PC-3 (cell line): ENCODE results near the gene CDK2. TPM values are rescaled to one million over a fixed set of nuclear protein-coding genes. Genes with fewer than 3 reads are reported as not detected.
"Not testable (repeated sequence)": the region's sequence is repeated elsewhere in the genome, so short reads cannot be mapped to it uniquely, and the experiment has no call there.

ENCODE experiments used
- ATAC-seq: fragments of 200-7000 bp; cut with Tn5 transposase; 2 replicates; pipeline ENCODE4 v1.9.1; 2020; ENCODE audit warnings: mild to moderate bottlenecking, moderate library complexity
- BruUV-seq: library from RNA; stranded (reverse); fragments of 400-500 nt; replicated peaks from 2 replicates; lab custom pipeline; 2021; lab: Mats Ljungman, UMichigan
- CTCF ChIA-PET: fragments of 300-600 bp; sonication (Branson Sonifier 250); formaldehyde crosslinking; loops from one replicate; lab custom pipeline; 2022; ENCODE audit warnings: antibody characterized with exemption; lab: Charles Lee
- POLR2A ChIA-PET: fragments of 300-600 bp; sonication (Branson Sonifier 250); formaldehyde crosslinking; loops from one replicate; lab custom pipeline; 2022; ENCODE audit warnings: antibody characterized with exemption; ENCODE audit not compliant: unreplicated experiment; lab: Charles Lee
- DNase-seq: peaks from one replicate; pipeline ENCODE4 v3.0.0-alpha.2; 2015
- H2AFZ ChIP-seq: fragments of 300-600 bp; sonication (generic); 2 replicates; pipeline ENCODE4 v1.6.0; 2016; ENCODE audit warnings: antibody characterized with exemption, low read length
- H3F3A ChIP-seq: fragments of 300-600 bp; sonication (generic); one replicate; pipeline ENCODE4 v1.6.0; 2017; ENCODE audit warnings: antibody characterized with exemption, low read length, control low read depth, mild to moderate bottlenecking; ENCODE audit not compliant: unreplicated experiment
- H3K27ac ChIP-seq: fragments of 300-600 bp; sonication (generic); 2 replicates; pipeline ENCODE4 v1.5.1; 2016; ENCODE audit warnings: mild to moderate bottlenecking, low read length
- H3K27me3 ChIP-seq: fragments of 300-600 bp; sonication (generic); 2 replicates; pipeline ENCODE4 v1.6.1; 2016; ENCODE audit warnings: low read length, mixed read lengths
- H3K36me3 ChIP-seq: fragments of 300-600 bp; sonication (generic); 2 replicates; pipeline ENCODE4 v1.6.1; 2016; ENCODE audit warnings: low read depth, mixed run types, low read length, mixed read lengths
- H3K4me1 ChIP-seq: fragments of 300-600 bp; sonication (generic); 2 replicates; pipeline ENCODE4 v1.5.1; 2016; ENCODE audit warnings: low read length; ENCODE audit not compliant: insufficient read depth
- H3K4me2 ChIP-seq: fragments of 300-600 bp; sonication (generic); 2 replicates; pipeline ENCODE4 v1.6.0; 2016; ENCODE audit warnings: low read length
- H3K4me3 ChIP-seq: fragments of 300-600 bp; sonication (generic); 2 replicates; pipeline ENCODE4 v1.5.1; 2016; ENCODE audit warnings: mild to moderate bottlenecking, low read length, mixed read lengths
- H3K79me2 ChIP-seq: fragments of 300-600 bp; sonication (generic); 2 replicates; pipeline ENCODE4 v1.6.1; 2017; ENCODE audit warnings: low read length, mixed read lengths
- H3K9ac ChIP-seq: fragments of 300-600 bp; sonication (generic); 2 replicates; pipeline ENCODE4 v1.6.0; 2016; ENCODE audit warnings: mild to moderate bottlenecking, low read length
- H3K9me2 ChIP-seq: fragments of 300-600 bp; sonication (generic); replicated peaks from 2 replicates; pipeline ENCODE4 v1.6.1; 2016; ENCODE audit warnings: mixed run types, low read length, mixed read lengths
- H3K9me3 ChIP-seq: fragments of 300-600 bp; sonication (generic); 2 replicates; pipeline ENCODE4 v1.6.1; 2016; ENCODE audit warnings: low read length, mixed read lengths
- H4K20me1 ChIP-seq: fragments of 300-600 bp; sonication (generic); 2 replicates; pipeline ENCODE4 v1.6.1; 2016; ENCODE audit warnings: low read length, mixed read lengths
- CTCF ChIP-seq: fragments of 300-600 bp; sonication (generic); conservative IDR thresholded peaks from 2 replicates; pipeline ENCODE4 v1.5.1; 2017; ENCODE audit warnings: antibody characterized with exemption, low read depth, mild to moderate bottlenecking, low read length
- EZH2 ChIP-seq: fragments of 300-600 bp; sonication (generic); IDR thresholded peaks from one replicate; pipeline ENCODE4 v1.6.1; 2017; ENCODE audit warnings: antibody characterized with exemption, mild to moderate bottlenecking, low read length; ENCODE audit not compliant: unreplicated experiment
- EZH2phosphoT487 ChIP-seq: fragments of 300-600 bp; sonication (generic); IDR thresholded peaks from 2 replicates; pipeline ENCODE4 v1.6.1; 2018; ENCODE audit warnings: mild to moderate bottlenecking, antibody characterized with exemption, low read length, borderline replicate concordance
- intact Hi-C: fragments of 100-400 bp; cut with micrococcal nuclease; formaldehyde crosslinking; loops from 2 replicates; pipeline ENCODE4 v1.9.0; 2023
- total RNA-seq: library from RNA; depleted of rRNA; stranded (reverse); fragments of >200 nt; gene quantifications from 2 replicates; pipeline ENCODE4 v1.2.3, GENCODE V29; 2014

CDK2 gene
- total RNA-seq, 1 experiment from 2014 or later: 63.0 TPM

GRCh38 chr12:55985341-55985740, 18.7 kb downstream of the CDK2 start:
- H2AFZ ChIP-seq: no peak overlapping the region
- no peak overlapping the region for H3K9ac ChIP-seq
- H3K4me2 ChIP-seq: no peak overlapping the region
- H3K27me3 ChIP-seq: no peaks in the 10 kb centered on the region
- TF ChIP-seq EZH2 (no peak), CTCF (no peak), EZH2phosphoT487 (no peak)
- no peaks in the 10 kb centered on the region for H3K9me2 ChIP-seq
- H3K4me3 ChIP-seq: no peak overlapping the region
- H3F3A ChIP-seq: no peaks in the 10 kb centered on the region
- H4K20me1 ChIP-seq: no peaks in the 10 kb centered on the region
- H3K36me3 ChIP-seq: peaks cover 8% of the 10 kb centered on the region; the same call in 1 of the 2 replicates
- H3K9me3 ChIP-seq: no peaks in the 10 kb centered on the region
- H3K27ac ChIP-seq: no peak overlapping the region
- H3K4me1 ChIP-seq: peaks cover 6% of the 10 kb centered on the region; the same call in 1 of the 2 replicates
- ChIA-PET CTCF (no interaction called here), POLR2A (no interaction called here)
- BruUV-seq: no TSS peak
- 0 out of 2 replicates have a peak, but pooled peaks cover 4% of the 10 kb centered on the region for H3K79me2 ChIP-seq
- ATAC-seq: no peak
- DNase-seq: no peak
- intact Hi-C loops: no loop called here

GRCh38 chr12:55985976-55986375, 19.3 kb downstream of the CDK2 start:
- intact Hi-C loops, H2AFZ ChIP-seq, H3K9me2 ChIP-seq, BruUV-seq, H3F3A ChIP-seq, H3K4me1 ChIP-seq, DNase-seq, H3K9me3 ChIP-seq, H3K27me3 ChIP-seq, H3K9ac ChIP-seq, POLR2A ChIA-PET, H4K20me1 ChIP-seq, H3K4me3 ChIP-seq, H3K4me2 ChIP-seq, H3K79me2 ChIP-seq, CTCF ChIA-PET, ATAC-seq, H3K27ac ChIP-seq: not testable (repeated sequence)
- H3K36me3 ChIP-seq: peaks cover 11% of the 10 kb centered on the region; the same call in 1 of the 2 replicates

- Histone ChIP-seq H3K9ac (no peak overlapping the region), H3K27me3 (no peaks in the 10 kb centered on the region), H3F3A (no peaks in the 10 kb centered on the region), H3K27ac (no peak overlapping the region), H3K36me3 (peaks cover 24% of the 10 kb centered on the region; the same call in 1 of the 2 replicates), H3K9me3 (no peaks in the 10 kb centered on the region), H3K4me1 (no peaks in the 10 kb centered on the region), H3K9me2 (no peaks in the 10 kb centered on the region), H3K4me3 (no peak overlapping the region), H3K4me2 (no peak overlapping the region), H3K79me2 (no peaks in the 10 kb centered on the region), H4K20me1 (no peaks in the 10 kb centered on the region), H2AFZ (no peak overlapping the region)
- TF ChIP-seq CTCF: no peak
- TF ChIP-seq EZH2: no peak
- TF ChIP-seq EZH2phosphoT487: no peak
- DNase-seq: no peak
- intact Hi-C loops: no loop called here
- ATAC-seq: no peak
- ChIA-PET CTCF (no interaction called here), POLR2A (no interaction called here)
- no TSS peak for BruUV-seq
Measured at GRCh38 chr12:55991110-55991509, 24.5 kb downstream of the CDK2 start.
